Motor neuron (in vitro differentiated cells): ENCODE results near the gene RALB. TPM values are rescaled to one million over a fixed set of nuclear protein-coding genes. Genes with fewer than 3 reads are reported as not detected.

Experiments used
- ATAC-seq, 8 experiments: fragments of 200-7000 bp; cut with Tn5 transposase; replicated peaks in 6 of 8; 2 replicates each; pipeline ENCODE4 v1.8.0; 2021; ENCODE audit warnings: mild to moderate bottlenecking in 8 of 8, moderate library complexity in 8 of 8
- H3K27ac ChIP-seq, 2 donors: fragments of 250-450 bp; sonication (Bioruptor Pico); 2 replicates each; pipeline ENCODE4 v1.9.0; 2021; ENCODE audit warnings: antibody characterized with exemption in 2 of 2, mild to moderate bottlenecking in 2 of 2, moderate library complexity in 1 of 2
- H3K4me1 ChIP-seq, 2 donors: fragments of 250-450 bp; sonication (Bioruptor Pico); replicated peaks in 1 of 2; 2 replicates each; pipeline ENCODE4 v1.6.1; 2021; ENCODE audit warnings: antibody characterized with exemption in 2 of 2, mild to moderate bottlenecking in 2 of 2, moderate library complexity in 1 of 2
- H3K4me3 ChIP-seq, 5 donors: fragments of 250-450 bp; sonication (Bioruptor Pico); 2 replicates each; pipeline ENCODE4 v1.9.0; 2021; ENCODE audit warnings: antibody characterized with exemption in 5 of 5, mild to moderate bottlenecking in 5 of 5, moderate library complexity in 4 of 5
- WGBS, 10 experiments: fragments of 450-650 bp; shearing (Covaris generic); methylation state at CpG; one replicate each; pipeline ENCODE4 v1.0.0; 2022; 5-methylcytosine and 5-hydroxymethylcytosine counted together
- in situ Hi-C, 9 experiments: fragments of 400-800 bp; cut with MboI; loops; one replicate each; pipeline ENCODE4 v1.15.0; 2021; ENCODE audit warnings: low sequenced_read_pairs in 9 of 9, low pct_unique_long_range_greater_than_20kb in 2 of 9; ENCODE audit not compliant: unreplicated experiment in 9 of 9
- total RNA-seq, 8 experiments: library from RNA; unstranded; fragments of 300-600 nt; gene quantifications; 2 replicates each; pipeline versions ENCODE4 v1.2.3 to v1.2.4, GENCODE V29; 2022

RALB gene
- total RNA-seq, 8 experiments from 2014 or later: 15.2 to 30.7 (median 22.7) TPM

GRCh38 chr2:120287183-120288015 lies 34.7 kb downstream of the RALB start:
- WGBS, 10 experiments: 33 to 100% (median 83%) methylated on average over 1 to 7 of the region's 8 CpGs; no CpG with 5 or more reads in 1 of the 10 experiments
- Histone ChIP-seq H3K27ac (no peak overlapping the region), H3K4me1 (peaks cover 8 to 22% of the 10 kb centered on the region in 2 donors), H3K4me3 (no peak overlapping the region)
- in situ Hi-C loops: no loop called here
- peak in 2 of 8 experiments; percentile 97 to 98 for ATAC-seq

GRCh38 chr2:120288016-120288373 lies 35.3 kb downstream of the RALB start:
- no peak overlapping the region for H3K4me3 ChIP-seq
- H3K27ac ChIP-seq: no peak overlapping the region
- 64 to 100% (median 100%) methylated on average over 1 of the region's 1 CpG; no CpG with 5 or more reads in 1 of the 10 experiments for WGBS, 10 experiments
- peaks cover 9 to 24% of the 10 kb centered on the region in 2 donors for H3K4me1 ChIP-seq
- no peak for ATAC-seq
- in situ Hi-C loops: no loop called here

GRCh38 chr2:120289221-120289906 lies 36.7 kb downstream of the RALB start:
- Histone ChIP-seq H3K4me3 (no peak overlapping the region), H3K27ac (no peak overlapping the region), H3K4me1 (peaks cover 13 to 34% of the 10 kb centered on the region in 2 donors)
- no peak for ATAC-seq
- WGBS, 10 experiments: 80 to 99% (median 94%) methylated on average over 1 to 14 of the region's 14 CpGs
- in situ Hi-C loops: no loop called here

- WGBS, 10 experiments: 13 to 100% (median 44%) methylated on average over 1 to 2 of the region's 2 CpGs; no CpG with 5 or more reads in 4 of the 10 experiments
- in situ Hi-C loops: no loop called here
- ATAC-seq: peak in 2 of 8 experiments; percentile 45 to 52
Observed at GRCh38 chr2:120290737-120291136, 38.1 kb downstream of the RALB start.

GRCh38 chr2:120291401-120292311 lies 39.0 kb downstream of the RALB start:
- ATAC-seq: no peak
- Histone ChIP-seq H3K4me1 (peaks cover 13 to 34% of the 10 kb centered on the region in 2 donors), H3K27ac (peak overlapping the region in 1 of 2 donors; percentile 59), H3K4me3 (no peak overlapping the region)
- WGBS, 10 experiments: 17 to 100% (median 77%) methylated on average over 1 to 3 of the region's 4 CpGs; no CpG with 5 or more reads in 6 of the 10 experiments
- in situ Hi-C loops: no loop called here

More at GRCh38 chr2:120290737-120291136, 38.1 kb downstream of the RALB start:
- no peak overlapping the region for H3K27ac ChIP-seq
- no peak overlapping the region for H3K4me3 ChIP-seq
- H3K4me1 ChIP-seq: peaks cover 13 to 34% of the 10 kb centered on the region in 2 donors

GRCh38 chr2:120293096-120294007 lies 40.7 kb downstream of the RALB start:
- no peak overlapping the region for H3K4me3 ChIP-seq
- in situ Hi-C loops: no loop called here
- peak overlapping the region in 1 of 2 donors; percentile 55 for H3K27ac ChIP-seq
- H3K4me1 ChIP-seq: peaks cover 13 to 34% of the 10 kb centered on the region in 2 donors
- 31 to 86% (median 56%) methylated on average over 2 to 5 of the region's 5 CpGs for WGBS, 10 experiments
- ATAC-seq: peak in 1 of 8 experiments; percentile 59

- ATAC-seq: no peak
- peak overlapping the region in 1 of 2 donors; percentile 55 for H3K27ac ChIP-seq
- WGBS, 10 experiments: 10 to 100% (median 84%) methylated on average over 1 to 3 of the region's 3 CpGs; no CpG with 5 or more reads in 1 of the 10 experiments
- no peak overlapping the region for H3K4me3 ChIP-seq
- peaks cover 13 to 34% of the 10 kb centered on the region in 2 donors for H3K4me1 ChIP-seq
- in situ Hi-C loops: no loop called here
Observed at GRCh38 chr2:120294008-120294340, 41.3 kb downstream of the RALB start.

- Histone ChIP-seq H3K4me1 (peaks cover 2 to 8% of the 10 kb centered on the region in 2 donors), H3K27ac (no peak overlapping the region), H3K4me3 (no peak overlapping the region)
- ATAC-seq: no peak
- in situ Hi-C loops: no loop called here
- 73 to 97% (median 86%) methylated on average over 3 to 7 of the region's 7 CpGs for WGBS, 10 experiments
Observed at GRCh38 chr2:120298173-120298835, 45.7 kb downstream of the RALB start.

GRCh38 chr2:120299004-120299403 lies 46.4 kb downstream of the RALB start:
- H3K27ac ChIP-seq: no peak overlapping the region
- H3K4me1 ChIP-seq: peaks cover 0 to 1% of the 10 kb centered on the region in 2 donors
- ATAC-seq: no peak
- H3K4me3 ChIP-seq: no peak overlapping the region
- in situ Hi-C loops: no loop called here
- 92 to 100% (median 98%) methylated on average over 1 to 6 of the region's 9 CpGs; no CpG with 5 or more reads in 6 of the 10 experiments for WGBS, 10 experiments

GRCh38 chr2:120299561-120299960 lies 46.9 kb downstream of the RALB start:
- no peak for ATAC-seq
- in situ Hi-C loops: no loop called here

GRCh38 chr2:120300385-120300784 lies 47.7 kb downstream of the RALB start:
- H3K4me3 ChIP-seq: no peak overlapping the region
- no peaks in the 10 kb centered on the region for H3K4me1 ChIP-seq
- WGBS, 10 experiments: 60 to 100% (median 81%) methylated on average over 1 to 8 of the region's 10 CpGs; no CpG with 5 or more reads in 5 of the 10 experiments
- ATAC-seq: no peak
- H3K27ac ChIP-seq: no peak overlapping the region
- in situ Hi-C loops: no loop called here

More at GRCh38 chr2:120299561-120299960, 46.9 kb downstream of the RALB start:
- WGBS, 10 experiments: 82 to 100% (median 98%) methylated on average over 1 to 6 of the region's 6 CpGs; no CpG with 5 or more reads in 2 of the 10 experiments
- no peak overlapping the region for H3K4me3 ChIP-seq
- no peak overlapping the region for H3K27ac ChIP-seq
- H3K4me1 ChIP-seq: no peaks in the 10 kb centered on the region
